HG02884 (cell line): ENCODE results near the gene MIS18BP1.
"Not testable (repeated sequence)": the region's sequence is repeated elsewhere in the genome, so short reads cannot be mapped to it uniquely, and the experiment has no call there.

Experiments
- ATAC-seq: cut with Tn5 transposase; IDR thresholded peaks from one replicate; pipeline ENCODE4 v1.9.1; 2021; ENCODE audit warnings: mild to moderate bottlenecking, moderate library complexity; ENCODE audit not compliant: unreplicated experiment

MIS18BP1 gene

DNA sequence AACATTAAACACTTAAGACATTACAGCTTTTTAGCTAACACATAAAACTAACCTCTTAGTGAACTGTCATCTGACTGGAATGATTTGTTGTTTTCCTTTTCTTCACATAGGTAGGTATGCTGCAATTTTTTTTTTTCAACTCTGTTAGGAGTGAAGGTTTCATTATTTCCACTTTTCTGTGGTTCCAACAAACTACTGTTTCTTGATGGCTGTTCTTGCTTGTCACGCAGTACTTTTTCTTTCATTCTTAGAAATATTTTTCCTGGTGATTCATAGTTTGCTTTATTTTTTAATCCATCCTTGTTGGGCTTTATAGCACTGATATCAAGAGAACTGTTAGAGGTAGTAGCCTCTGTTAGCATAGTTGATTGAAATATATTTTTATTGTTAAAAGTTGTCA lies 6.3 kb downstream of the MIS18BP1 start:
- peak; percentile 26 for ATAC-seq

DNA sequence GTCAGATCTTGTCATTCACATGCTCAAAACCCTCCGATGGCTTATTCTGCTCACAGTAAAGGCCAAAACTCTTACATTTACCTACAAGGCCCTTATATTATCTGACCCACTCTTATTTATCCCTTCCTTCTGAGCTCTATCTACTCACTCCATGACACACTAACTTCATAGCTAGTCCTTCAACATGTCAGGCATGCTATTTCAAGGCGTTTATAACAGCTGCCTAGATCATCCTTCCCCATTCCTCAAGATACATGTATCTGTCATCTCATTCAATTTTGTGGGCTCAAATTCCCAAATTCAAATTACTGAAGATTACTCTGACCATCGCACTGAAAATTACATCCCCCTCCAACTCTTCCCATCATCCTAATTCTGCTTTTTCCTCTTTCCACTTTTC lies 6.9 kb downstream of the MIS18BP1 start:
- no peak for ATAC-seq

DNA sequence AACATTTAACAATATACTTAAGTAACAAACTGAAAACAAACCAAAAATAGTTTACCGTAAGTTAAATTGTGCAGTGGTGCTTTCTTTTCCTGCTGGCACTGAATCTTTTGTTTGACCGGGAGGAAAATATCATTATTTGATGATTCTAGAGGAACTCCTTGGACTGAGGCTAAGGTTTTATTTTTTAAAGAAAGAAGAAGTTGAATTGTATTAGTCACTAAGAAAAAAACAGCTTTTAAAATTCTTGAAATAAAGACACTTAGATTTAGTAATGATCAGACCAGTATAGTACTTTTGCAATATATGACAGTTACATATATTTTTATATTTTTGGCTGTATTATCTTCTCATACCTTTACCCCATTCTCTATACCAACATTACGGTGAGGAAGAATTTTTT lies 10.3 kb downstream of the MIS18BP1 start:
- ATAC-seq = no peak

DNA sequence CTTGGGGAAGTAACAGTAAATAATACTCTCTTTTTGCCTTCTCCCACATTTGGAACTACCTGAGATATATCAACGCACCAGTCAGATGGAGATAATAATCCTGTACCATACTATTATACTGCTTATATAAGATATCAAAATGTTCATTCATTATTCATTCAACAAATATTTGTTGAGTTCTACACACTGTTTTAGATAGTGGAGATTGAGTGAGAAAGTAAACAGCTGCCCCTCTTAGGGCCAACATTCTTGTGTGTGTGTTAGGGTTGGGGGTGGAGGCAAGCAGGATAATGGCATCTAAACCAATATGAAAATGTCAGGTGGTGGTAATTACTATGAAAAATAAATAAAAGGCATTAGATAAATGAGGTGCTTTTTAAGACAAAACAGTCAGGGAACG lies 14.0 kb downstream of the MIS18BP1 start:
- ATAC-seq = no peak

DNA sequence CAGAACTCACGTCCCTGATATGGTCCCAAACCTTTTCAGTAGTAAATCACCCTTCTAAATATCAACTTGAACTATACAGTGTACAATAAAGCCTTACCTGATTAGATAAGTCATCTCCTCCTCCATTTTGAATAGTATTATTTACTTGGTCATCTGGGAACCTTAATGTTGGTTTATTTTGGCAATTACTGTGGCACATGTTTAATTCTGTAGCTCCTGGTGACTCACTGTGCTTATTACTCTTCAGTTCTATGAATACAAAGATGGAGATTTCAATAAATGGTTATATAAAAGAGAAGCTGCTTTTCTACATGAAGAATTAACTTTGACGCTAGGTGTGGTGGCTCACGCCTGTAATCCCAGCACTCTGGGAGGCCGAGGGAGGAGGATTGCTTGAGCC lies 25.4 kb downstream of the MIS18BP1 start:
- no peak for ATAC-seq

DNA sequence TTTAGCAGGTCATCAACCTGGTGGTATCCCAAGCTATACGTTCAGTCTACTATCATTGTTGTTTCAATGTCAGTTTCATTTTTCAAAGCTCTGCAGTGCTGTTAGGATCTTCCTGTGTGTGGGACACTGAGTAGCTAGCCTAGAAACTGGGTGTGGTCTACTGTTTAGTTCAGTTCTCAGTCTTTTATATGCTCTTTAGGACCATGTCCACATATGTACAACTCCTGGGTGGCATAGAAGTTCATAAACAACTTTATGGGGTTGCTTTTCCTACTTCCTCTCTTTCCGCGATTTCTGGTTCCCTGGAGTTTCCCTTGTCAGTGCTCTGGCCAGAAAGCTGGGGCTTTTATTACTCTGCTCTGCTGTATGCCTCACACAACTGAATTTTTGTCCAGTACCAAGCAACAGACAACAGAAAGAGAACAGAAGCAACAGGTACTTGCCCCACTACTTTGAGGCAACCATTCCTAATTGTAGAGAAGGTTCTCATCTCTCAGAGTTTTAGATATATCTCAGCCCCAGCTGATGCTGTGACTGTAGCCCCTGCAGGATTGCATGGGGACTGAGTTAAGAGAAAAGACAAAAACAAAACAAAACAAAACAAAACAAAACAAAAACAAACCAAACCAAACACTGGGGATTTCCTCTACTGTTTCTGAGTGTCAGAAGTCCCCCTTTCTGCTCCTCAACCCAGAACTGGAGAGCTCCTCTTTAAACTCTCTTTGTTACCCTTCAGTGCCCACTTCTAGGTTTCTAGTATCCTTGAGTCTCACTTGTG lies 30.3 kb downstream of the MIS18BP1 start:
- peak; percentile 56 for ATAC-seq

DNA sequence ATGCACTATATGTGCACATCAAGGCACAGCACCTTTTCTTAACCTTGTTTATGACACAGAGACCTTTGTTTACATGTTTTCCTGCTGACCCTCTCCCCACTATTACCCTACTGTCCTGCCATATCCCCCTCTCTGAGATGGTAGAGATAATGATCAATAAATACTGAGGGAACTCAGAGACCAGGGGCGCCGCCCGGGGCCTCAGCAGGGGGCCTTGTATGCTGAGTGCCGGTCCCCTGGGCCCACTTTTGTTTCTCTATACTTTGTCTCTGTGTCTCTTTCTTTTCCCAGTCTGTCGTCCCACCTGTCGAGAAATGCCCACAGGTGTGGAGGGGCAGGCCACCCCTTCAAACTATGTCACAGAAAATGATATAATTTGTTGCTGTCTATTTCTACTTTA lies 38.7 kb downstream of the MIS18BP1 start:
- ATAC-seq = not testable (repeated sequence)

DNA sequence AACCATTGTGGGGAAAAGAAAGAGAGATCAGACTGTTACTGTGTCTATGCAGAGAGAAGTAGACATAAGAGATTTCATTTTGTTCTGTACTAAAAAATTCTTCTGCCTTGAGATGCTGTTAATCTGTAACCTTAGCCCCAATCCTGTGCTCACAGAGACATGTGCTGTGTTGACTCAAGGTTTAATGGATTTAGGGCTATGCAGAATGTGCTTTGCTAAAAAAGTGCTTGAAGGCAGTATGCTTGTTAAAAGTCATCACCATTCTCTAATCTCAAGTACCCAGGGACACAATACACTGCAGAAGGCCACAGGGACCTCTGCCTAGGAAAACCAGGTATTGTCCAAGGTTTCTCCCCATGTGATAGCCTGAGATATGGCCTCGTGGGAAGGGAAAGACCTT lies 39.3 kb downstream of the MIS18BP1 start:
- not testable (repeated sequence) for ATAC-seq

DNA sequence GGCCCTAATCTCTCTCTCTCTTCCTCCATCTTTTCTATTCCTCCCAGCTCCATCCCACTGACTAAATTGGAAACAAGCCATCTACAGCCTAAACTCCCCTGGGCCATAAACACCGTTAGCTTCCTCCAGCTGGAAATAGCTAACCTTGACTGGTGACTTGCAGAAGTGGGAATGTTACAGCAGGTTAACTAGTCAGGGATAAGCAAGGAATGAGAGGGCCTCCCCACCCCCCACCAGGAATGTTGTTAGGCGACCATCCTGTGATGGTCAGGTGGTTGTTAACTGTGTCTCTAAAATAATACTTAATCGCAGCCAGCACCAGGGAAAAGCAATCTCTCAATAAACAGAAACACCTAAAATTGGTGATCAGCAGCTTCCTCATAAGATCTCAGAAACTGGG lies 40.8 kb downstream of the MIS18BP1 start:
- no peak for ATAC-seq

DNA sequence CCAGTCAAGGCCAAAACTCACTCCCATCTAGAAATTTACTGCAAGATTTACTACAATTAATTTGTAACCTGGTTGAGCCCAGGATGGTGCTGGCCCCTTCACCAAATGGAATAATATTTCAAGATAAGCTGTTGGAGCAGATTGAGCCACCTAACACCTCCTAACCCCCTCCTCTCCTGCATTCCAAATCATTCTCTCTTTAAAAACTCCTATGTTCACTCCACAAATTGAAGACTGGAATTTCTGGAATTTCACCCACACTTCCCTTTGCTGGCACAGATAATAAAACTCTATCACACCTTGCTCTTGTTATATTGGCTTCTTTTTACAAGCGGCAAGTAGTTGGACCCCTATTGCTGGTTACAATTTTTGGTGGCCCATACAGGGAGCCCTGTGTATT lies 41.7 kb downstream of the MIS18BP1 start:
- no peak for ATAC-seq

DNA sequence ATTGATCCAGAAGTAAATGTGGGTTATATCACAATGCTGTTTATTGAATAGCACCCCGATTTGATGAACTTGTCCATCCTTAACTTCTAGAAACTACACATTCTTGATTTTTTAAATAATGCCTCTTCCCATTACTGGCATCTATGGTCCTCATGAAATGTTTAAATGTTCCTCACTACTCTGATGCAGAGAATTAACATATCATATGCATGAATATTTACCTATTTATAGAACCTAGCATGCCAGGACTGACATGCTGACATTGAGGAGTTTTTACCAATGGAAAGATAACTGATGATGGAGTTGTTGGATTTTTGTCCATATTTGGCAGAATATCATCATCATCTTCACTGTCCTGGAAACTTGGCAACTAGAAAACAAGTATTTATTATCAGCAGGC lies 42.8 kb downstream of the MIS18BP1 start:
- no peak for ATAC-seq

DNA sequence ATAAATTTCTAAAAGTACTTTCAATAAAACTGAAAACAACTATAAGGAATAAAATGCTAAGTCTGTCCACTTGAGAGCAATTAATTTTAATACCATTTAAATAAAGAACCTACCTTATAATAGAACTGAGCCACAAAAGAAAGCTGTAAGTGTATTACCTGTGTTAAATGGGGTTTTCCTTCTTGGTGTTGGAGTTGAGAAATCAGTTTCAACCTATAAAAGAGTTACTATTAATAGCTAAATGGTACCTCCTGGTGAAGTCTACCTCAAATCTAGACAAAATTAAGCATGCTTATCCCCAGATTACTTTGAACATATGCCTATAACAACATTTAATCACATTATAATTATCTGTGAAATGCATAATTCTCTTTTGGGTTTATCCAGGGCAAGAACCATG lies 48.8 kb downstream of the MIS18BP1 start:
- no peak for ATAC-seq

DNA sequence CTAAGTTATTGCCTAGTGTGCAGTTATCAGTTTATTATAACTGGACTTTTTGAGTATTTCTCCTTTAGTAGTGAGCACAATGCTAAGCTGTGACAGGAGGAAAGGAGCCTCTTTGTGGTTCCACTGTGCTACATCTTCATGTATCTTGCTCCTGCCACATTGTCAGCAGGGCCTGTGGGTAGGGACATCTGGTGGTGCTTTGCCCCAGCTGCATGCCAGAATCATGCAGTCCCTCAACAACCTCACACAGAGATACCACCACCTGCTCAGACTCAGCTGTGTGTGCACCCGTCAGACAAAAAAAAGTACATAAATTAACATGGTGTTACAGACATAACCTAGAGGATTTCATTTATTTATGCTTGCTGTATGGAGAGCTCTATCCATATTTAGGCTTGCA lies 51.1 kb downstream of the MIS18BP1 start:
- ATAC-seq = peak; percentile 81

DNA sequence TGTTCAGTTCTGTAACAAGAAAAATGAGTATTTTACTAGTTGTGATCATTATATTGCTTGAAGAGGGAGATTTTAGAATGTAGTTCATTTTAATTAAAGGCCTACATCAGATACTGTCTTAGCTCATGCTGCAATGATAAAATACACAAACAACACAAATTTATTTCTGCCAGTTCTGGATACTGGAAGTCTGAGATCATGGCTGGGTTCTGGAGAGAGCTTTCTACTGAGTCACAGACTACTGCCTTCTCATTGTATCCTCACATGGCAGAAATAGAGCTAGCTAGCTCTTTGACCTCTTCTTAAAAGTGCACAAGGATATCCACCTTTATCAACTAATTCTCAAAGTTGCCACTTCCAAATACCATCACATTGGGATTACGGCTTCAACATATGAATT lies 53.8 kb downstream of the MIS18BP1 start:
- no peak for ATAC-seq

DNA sequence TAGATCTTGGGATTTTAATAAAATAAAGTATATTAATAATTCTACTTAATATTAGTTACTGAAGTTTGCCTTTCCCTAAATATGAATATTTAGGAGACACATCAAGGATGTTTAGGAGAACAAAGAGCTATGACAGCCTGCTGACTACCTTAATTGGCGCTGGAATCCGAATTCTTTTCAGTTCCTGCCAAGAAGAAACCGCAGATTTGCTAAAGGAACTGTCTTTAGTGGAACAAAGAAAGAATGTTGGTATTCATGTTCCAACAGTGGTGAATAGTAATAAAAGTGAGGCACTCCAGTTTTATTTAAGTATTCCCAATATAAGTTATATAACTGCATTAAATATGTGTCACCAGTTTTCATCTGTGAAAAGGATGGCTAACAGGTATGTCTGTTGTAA lies 54.5 kb downstream of the MIS18BP1 start:
- no peak for ATAC-seq

DNA sequence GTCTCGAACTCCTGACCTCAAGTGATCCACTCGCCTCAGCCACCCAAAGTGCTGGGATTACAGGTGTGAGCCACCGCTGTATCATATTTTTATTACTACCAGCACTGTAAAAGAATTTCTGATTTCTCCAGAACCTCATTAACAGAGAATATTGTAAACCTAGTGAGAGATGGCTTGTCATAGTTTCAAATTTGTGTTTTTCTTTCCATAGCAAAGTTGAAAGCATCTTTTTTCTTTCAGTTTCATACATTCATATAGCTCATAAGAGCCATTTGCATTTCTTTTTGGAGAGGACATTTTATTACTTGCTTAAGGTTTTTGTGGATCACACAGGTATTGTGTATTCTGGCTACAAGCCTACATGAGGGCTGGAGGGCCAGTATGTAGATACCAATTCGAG lies 58.0 kb downstream of the MIS18BP1 start:
- ATAC-seq = peak; percentile 49

DNA sequence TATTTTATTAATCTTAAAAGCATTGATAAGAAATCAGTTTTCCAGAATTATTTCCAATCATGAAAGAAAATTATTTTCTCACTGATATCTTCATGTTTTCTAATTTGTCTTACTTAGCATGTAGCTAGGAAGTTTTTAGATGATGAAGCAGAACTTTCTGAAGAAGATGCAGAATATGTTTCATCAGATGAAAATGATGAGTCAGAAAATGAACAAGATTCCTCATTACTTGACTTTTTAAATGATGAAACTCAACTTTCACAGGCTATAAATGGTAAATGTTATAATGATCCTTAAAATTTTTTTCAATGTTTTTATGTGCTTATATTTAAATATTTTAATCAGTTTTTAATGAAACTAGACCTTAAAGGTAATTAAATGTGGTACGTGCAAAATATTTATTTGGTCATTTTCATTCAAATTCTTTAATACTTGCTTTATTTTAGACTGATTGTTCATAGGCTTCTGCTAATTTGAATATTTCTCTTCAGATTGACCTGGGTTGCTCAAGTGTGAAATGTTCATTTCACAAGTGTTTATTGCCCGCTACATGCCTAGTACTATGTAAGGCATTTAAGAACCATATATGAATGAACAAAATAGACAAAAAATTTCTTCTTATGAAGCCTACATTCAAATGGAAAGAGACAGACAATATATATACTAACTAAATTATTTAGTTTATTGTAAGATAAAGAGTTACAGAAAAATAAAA lies 67.7 kb downstream of the MIS18BP1 start:
- no peak for ATAC-seq

DNA sequence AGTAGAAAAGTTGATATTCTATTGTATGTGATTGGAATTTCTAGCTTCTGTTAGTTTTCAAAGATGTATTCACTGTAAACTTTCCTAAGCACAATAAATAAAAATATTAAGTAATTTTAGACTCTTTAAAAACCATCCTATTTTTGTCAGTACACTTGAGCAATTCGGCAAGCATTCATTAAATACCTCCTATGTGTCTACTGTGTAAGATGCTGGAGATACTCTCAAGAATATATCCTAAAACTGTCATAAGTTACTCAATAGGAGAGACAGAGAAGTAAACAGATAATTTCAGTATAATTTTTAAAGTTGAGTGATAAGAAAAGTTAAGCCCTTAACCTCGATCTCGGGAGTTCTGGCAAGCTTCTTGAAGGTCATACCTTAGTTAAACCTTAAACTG lies 71.2 kb downstream of the MIS18BP1 start:
- ATAC-seq = no peak

DNA sequence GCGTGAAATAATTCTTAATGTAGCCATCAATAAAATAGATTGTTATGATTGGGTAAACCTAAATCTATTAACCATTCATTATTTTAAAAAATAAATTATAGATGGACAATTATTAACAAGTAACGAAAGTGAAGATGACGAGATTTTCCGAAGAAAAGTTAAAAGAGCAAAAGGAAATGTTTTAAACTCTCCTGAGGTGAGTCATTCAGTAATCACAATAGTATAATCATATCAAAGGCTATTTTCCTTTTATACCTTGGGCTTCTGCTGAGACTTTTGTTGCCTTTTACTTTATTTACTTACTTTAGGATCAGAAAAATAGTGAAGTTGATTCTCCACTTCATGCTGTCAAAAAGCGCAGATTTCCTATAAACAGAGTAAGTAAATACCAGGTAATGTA lies 71.7 kb downstream of the MIS18BP1 start:
- ATAC-seq = no peak

DNA sequence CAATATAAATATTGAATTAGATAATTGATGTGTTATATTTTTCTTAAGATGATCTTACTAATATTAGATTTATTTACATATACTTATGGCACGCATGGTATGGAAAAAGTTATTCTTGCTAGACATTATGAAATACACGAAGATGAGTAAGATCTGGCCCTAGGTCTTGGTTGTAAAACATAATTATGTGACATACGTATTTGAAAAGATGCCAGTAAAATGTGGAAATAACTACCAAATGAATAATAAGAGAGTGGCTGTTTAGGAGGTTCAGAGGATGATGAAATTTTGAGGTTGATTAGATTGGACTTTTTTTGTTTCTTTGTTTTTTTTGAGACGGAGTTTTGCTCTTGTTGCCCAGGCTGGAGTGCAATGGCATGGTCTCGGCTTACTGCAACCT lies 75.9 kb downstream of the MIS18BP1 start:
- no peak for ATAC-seq

DNA sequence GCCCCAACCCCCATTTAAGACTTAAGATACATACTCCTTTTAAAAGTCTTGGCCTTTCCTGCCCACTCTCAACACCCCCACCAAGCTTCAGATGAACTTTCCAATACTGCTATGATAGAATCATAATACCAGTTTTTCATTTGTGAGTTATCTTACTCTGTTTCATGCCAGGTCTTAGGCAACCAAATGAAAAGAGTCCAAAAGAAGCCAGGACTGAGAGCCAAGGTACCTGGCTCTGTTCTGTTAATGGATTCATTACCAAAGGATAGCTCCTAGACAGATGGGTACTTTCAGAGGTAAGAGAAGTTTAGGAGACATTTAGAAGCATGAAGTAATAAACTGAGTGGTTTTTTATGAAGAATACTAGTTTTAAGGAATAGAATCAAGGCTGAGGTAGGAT lies 83.1 kb downstream of the MIS18BP1 start:
- no peak for ATAC-seq

DNA sequence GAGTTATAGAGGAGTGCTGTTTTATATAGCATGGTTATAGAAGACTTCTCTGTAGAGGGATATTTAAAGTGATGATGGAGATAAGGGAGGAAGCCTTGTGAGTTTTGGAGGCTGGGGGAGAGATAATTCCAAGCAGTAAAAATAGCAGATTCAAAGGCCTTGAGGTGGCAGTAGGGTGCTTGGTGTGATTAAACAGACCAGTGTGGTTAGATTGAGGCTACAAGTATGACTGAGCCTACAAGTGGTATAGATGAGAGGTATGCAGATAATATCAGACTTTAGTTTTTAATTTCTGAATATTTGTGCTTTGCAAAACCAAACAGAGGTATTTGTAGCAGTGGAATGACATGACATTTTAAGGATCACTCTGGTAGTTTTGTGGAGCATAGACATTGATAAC lies 96.9 kb downstream of the MIS18BP1 start:
- ATAC-seq = peak; percentile 84
